Occipital lobe (tissue), 3 donors: ENCODE results near the gene DSG4. TPM values are rescaled to one million over a fixed set of nuclear protein-coding genes. Genes with fewer than 3 reads are reported as not detected.

Source experiments
- DNase-seq: peaks from one replicate; lab custom pipeline; 2025; lab: John Stamatoyannopoulos, UW
- small RNA-seq: library from RNA; depleted of rRNA; stranded (forward); fragments of <200 nt; gene quantifications from one replicate; pipeline ENCODE3, GENCODE V24; 2014
- total RNA-seq: library from RNA; depleted of rRNA; stranded (reverse); fragments of >200 nt; gene quantifications from one replicate; pipeline ENCODE4 v1.2.3, GENCODE V29; 2014

The DSG4 gene
- total RNA-seq, 1 donor from 2014 or later, result not detected

DNA sequence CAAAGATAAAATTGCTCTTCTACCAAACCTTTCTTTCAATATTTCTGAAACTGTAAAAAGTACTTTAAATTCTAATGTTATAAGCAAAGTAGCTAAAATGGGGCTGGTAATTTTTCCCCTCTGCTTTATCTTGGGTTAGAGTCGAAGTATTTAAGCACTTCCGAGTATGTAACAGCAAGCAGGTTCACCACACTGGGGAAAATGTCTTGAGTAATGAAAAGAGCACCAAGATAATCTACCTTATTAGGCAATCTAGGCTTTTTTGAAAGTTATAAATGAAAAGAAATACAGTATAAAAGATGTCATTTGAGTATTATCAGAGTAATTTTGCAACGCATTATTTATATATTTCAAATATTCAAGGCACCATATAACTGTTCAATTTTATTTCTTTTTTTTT lies 70.3 kb downstream of the DSG4 start:
- no peak for DNase-seq

DNA sequence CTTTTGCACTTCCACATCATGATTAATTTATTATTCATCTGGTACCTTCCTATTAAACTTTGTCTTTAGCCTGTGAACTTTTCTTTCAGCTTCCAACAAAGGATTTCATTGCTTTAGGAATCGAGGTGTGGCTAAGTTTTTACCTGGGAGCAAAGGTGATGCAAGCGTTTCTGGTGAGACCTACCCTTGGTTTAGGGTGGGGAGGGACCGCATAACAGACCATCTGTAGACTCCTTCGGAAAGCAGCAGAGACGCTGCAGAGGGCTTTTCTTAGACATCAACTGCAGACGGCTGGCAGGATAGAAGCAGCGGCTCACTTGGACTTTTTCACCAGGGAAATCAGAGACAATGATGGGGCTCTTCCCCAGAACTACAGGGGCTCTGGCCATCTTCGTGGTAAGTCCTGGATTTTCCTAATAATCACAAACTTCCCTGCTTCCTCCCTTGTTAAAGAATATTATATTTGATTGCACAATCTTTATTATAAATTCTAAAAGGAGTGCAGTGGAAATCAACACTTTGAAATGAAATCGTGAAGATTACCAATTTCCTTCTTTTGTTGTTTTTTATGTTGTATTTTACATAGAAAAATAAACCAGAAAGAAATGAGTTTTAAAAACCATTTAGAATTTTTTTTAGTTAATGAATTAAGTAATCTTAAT lies 71.1 kb downstream of the DSG4 start, which contains the start of gene DSG3:
DSG3 (plus strand) TSS at position 212 of the 662 bp plus-strand sequence; CDS start at position 349, 137 bp downstream.
- DNase-seq, result no peak

DNA sequence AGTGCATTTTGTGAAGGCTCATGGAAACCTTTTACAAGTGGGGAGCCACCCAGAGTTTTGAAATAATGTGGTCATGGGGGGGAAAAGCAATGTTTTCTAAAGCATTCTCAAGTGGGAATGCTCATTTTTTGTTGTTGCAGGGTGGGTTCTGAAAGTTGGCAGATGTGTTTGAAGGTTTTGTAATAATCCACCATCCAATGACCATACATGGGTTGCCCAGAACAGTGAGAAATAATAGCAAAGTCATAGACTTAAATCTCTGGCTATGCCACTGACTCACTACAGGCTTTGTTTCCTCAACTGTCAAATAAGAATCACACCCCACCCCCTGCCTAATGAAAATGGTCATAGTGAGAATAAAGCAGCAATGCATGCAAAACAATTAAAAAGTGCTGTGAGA lies 73.8 kb downstream of the DSG4 start:
- DNase-seq, result no peak

DNA sequence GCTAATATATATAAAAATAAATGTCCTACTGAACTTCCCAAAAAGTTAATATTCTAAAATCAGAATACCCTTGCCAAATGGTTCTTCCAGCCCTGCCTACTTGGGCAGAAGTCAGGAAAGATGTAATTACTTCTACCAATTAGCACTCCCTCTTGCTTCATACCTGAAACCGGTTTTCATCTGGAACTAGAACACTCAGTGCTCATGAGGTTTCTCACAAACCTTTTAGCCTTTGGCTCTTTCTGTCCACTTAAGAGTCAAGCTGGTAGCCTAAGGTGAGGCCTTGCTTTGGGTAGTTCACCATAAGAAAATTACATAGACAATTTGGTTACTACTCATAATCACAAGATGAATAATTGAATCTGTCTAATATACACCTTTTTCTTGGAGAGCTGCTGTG lies 75.0 kb downstream of the DSG4 start:
- DNase-seq, result no peak

DNA sequence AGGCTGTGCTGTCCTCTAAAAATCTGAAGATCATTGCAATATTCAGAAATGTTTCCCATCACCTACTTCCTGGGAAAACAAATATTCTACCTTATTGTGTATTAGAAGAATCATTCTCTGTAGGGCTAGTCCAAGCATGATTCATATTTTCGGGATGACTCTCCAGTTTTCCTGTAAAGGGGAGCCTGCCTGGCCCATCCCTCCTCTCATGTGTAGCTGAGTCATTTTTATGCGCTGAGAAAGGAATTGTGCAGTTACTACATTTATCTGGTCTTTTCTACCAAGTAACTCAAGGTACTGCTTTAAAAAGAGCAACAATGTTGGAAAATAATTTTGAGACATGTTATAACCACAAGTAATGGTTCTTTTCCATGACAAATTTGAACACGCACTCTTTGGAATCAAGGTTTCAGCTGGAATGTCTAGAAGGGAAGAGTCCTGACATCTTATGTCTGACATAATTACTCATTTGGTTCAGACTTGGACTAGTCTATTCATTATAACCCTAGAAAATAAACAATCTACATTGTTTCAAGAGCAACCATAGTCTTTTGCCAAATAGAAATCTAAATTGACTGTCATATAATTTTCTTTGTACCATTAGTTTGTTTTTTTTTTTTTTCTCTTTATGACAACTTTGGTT lies 77.6 kb downstream of the DSG4 start:
- DNase-seq, result no peak

Small RNAs within 50 kb of the gene (small RNA-seq; reads per million reads assigned to genes)
- gene RF00019, result not detected
- not detected for gene RNU6-167P

Other genes with a start within 250 kb of the DSG4 start
- not detected for gene DSC1, start 213.9 kb upstream of the DSG4 start, total RNA-seq
- gene DSG1, start 58.6 kb upstream of the DSG4 start, total RNA-seq, result 0.16 TPM
- 0.16 TPM for gene DSG3, start 71.0 kb downstream of the DSG4 start, total RNA-seq
- gene DSG2, start 121.4 kb downstream of the DSG4 start, total RNA-seq, result 3.3 TPM
- gene TTR, start 215.1 kb downstream of the DSG4 start, total RNA-seq, result 0.31 TPM